ENCODE data around the gene DHX40.
"Not testable (repeated sequence)": the region's sequence is repeated elsewhere in the genome, so short reads cannot be mapped to it uniquely, and the experiment has no call there.

DHX40 gene

GRCh38 chr17:59652119-59652518 lies 86.7 kb downstream of the DHX40 start:
- Histone ChIP-seq H3K27me3 (replicated peaks; ENCODE audit: control insufficient read depth, insufficient read depth, low read length) (no peaks in the 10 kb centered on the region), H3K36me3 (ENCODE audit: control insufficient read depth, insufficient read depth, low read length) (peaks cover 10% of the 10 kb centered on the region), H3K4me3 (replicated peaks; ENCODE audit: low read depth, low read length) (no peak overlapping the region)
- no peak for DNase-seq (ENCODE audit: extremely low read depth, insufficient read length)
- no peak for TF ChIP-seq CTCF (IDR thresholded peaks at IDR 0.05; ENCODE audit: insufficient read depth, low read length, poor library complexity, severe bottlenecking)

- not testable (repeated sequence) for H3K27me3 ChIP-seq (replicated peaks; ENCODE audit: control insufficient read depth, insufficient read depth, low read length); H3K4me3 ChIP-seq (replicated peaks; ENCODE audit: low read depth, low read length); DNase-seq (ENCODE audit: extremely low read depth, insufficient read length)
- peaks cover 12% of the 10 kb centered on the region for H3K36me3 ChIP-seq (ENCODE audit: control insufficient read depth, insufficient read depth, low read length)
These were observed 91.2 kb downstream of the DHX40 start for GRCh38 chr17:59656624-59657023.
